ENCODE data around the gene TMEM127. TPM values are rescaled to one million over a fixed set of nuclear protein-coding genes. Genes with fewer than 3 reads are reported as not detected.

The TMEM127 gene
- total and polyA plus RNA-seq, 3 experiments from 2014 or later = 29.8 to 46.8 (median 33.4) TPM

DNA sequence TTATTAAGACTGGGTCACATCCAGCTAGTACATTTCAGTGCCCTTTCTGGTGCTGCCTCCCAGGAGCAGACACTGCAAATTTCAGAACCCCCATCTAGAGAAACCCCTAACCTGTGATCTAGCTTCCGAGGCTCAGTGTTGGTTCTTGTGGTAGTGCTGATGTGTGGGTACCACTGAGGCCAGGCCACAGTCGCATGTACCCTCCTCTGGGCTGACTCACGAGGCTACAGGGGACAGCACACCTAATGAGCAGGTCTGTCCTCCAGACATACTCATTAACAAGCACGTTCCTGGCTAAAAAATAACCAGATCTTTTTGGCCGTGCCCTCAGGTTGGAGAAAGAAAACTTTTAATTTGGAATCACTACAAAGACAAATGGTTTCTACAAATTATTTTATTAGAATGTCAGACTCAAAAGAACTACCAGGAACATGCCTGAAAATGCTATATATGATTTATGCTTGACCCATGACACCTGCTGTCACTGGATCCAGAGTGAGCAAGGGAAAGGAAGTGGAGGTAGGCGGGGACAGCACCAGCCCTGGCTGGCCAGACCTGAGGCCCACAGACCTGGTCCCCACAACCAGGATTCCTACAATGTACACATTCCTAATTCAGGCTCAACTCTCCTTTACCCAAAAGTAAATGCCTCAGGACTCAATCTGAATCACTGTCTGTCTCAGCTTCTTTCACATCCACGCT lies 8.7 kb upstream of the TMEM127 start:
- peaks cover 62% of the 10 kb centered on the region for H3K36me3 ChIP-seq (ENCODE audit: insufficient read depth, low read length)
- no peak overlapping the region for H3K27ac ChIP-seq (ENCODE audit: low read depth, low read length)
- no peak overlapping the region for H3K4me3 ChIP-seq (ENCODE audit: low read length)
- Mint-ChIP-seq H3K4me3 (no peak overlapping the region), H3K36me3 (peaks cover 0 to 93% (median 19%) of the 10 kb centered on the region in 3 donors), H3K27ac (peak overlapping the region in 2 of 8 donors; percentile 27 to 43), H3K9me3 (no peaks in the 10 kb centered on the region), H3K27me3 (no peaks in the 10 kb centered on the region), H3K4me1 (no peaks in the 10 kb centered on the region)
- H3K9me3 ChIP-seq (ENCODE audit: low read length) = no peaks in the 10 kb centered on the region
- CTCF ChIA-PET = interaction anchor here (1.5 kb wide), 1 partner anchor 101 kb away, joined by 3 read pairs; no protein-coding TSS in a partner anchor
- DNase-seq = no peak
- POLR2A ChIA-PET = no interaction called here
- no peaks in the 10 kb centered on the region for H3K4me1 ChIP-seq (ENCODE audit: insufficient read depth, low read length)
- H3K27me3 ChIP-seq (ENCODE audit: insufficient read depth, low read length, poor library complexity, severe bottlenecking) = no peaks in the 10 kb centered on the region

DNA sequence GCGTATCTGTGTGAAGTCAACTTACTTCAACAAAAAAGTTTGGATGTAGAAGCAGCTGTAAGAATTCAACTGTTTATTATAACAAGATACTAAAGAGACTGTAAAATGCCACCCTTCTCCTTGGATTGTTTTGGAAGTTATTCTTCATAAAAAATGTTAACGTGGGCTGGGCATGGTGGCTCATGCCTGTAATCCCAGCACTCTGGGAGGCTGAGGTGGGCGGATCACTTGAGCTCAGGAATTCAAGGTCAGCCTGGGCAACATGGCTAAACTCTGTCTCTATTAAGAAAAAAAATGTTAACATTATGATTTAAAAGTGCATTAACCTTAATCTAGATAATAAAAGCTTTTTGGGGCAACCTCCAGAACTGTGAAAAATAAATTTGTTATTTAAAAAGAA lies 8.0 kb upstream of the TMEM127 start:
- Histone ChIP-seq H3K27me3 (ENCODE audit: insufficient read depth, low read length, poor library complexity, severe bottlenecking) (no peaks in the 10 kb centered on the region), H3K36me3 (ENCODE audit: insufficient read depth, low read length) (peaks cover 62% of the 10 kb centered on the region), H3K9me3 (ENCODE audit: low read length) (no peaks in the 10 kb centered on the region), H3K27ac (ENCODE audit: low read depth, low read length) (no peak overlapping the region), H3K4me1 (ENCODE audit: insufficient read depth, low read length) (no peaks in the 10 kb centered on the region), H3K4me3 (ENCODE audit: low read length) (no peak overlapping the region)
- Mint-ChIP-seq H3K4me1 (peaks cover 0 to 3% (median 0%) of the 10 kb centered on the region in 3 donors), H3K36me3 (peaks cover 3 to 93% (median 17%) of the 10 kb centered on the region in 3 donors), H3K4me3 (no peak overlapping the region), H3K27ac (peak overlapping the region in 2 of 8 donors; percentile 27 to 54), H3K9me3 (no peaks in the 10 kb centered on the region), H3K27me3 (no peaks in the 10 kb centered on the region)
- POLR2A ChIA-PET = interaction anchor here (0.7 kb wide), 1 partner anchor 14 kb away, joined by 4 read pairs; no protein-coding TSS in a partner anchor
- CTCF ChIA-PET = interaction anchor here (0.7 to 1.5 kb wide), 2 partner anchors 100 to 158 kb away, joined by 3 read pairs; no protein-coding TSS in a partner anchor
- DNase-seq = no peak

DNA sequence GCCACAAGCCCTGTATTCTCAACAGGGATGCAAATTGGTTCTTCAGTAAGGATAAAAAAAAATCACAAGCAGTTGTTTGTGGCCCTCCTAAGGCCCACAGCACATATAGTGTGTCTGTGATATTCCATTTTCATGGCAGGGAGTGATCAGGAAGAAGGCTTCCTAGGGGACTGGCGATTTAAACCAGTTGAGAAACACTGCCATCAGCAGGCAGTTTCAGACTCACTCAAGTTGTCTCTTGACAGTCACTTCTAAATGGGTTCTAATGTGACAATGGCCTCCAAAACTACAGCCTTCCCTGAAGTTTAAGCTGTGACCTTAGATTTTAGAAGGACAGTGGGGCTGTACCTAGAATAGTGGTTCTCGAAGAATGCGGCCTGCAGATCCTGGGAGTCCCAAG lies 6.2 kb upstream of the TMEM127 start:
- Histone ChIP-seq H3K27ac (ENCODE audit: low read depth, low read length) (no peak overlapping the region), H3K36me3 (ENCODE audit: insufficient read depth, low read length) (peaks cover 53% of the 10 kb centered on the region), H3K9me3 (ENCODE audit: low read length) (no peaks in the 10 kb centered on the region), H3K27me3 (ENCODE audit: insufficient read depth, low read length, poor library complexity, severe bottlenecking) (no peaks in the 10 kb centered on the region), H3K4me3 (ENCODE audit: low read length) (no peak overlapping the region), H3K4me1 (ENCODE audit: insufficient read depth, low read length) (peaks cover 9% of the 10 kb centered on the region)
- Mint-ChIP-seq H3K27ac (peak overlapping the region in 3 of 8 donors; percentile 24 to 53 (median 36)), H3K9me3 (no peaks in the 10 kb centered on the region), H3K4me1 (peaks cover 8 to 16% (median 11%) of the 10 kb centered on the region in 3 donors), H3K4me3 (no peak overlapping the region), H3K27me3 (no peaks in the 10 kb centered on the region), H3K36me3 (peaks cover 5 to 90% (median 13%) of the 10 kb centered on the region in 3 donors)
- CTCF ChIA-PET = no interaction called here
- POLR2A ChIA-PET = no interaction called here
- no peak for DNase-seq

DNA sequence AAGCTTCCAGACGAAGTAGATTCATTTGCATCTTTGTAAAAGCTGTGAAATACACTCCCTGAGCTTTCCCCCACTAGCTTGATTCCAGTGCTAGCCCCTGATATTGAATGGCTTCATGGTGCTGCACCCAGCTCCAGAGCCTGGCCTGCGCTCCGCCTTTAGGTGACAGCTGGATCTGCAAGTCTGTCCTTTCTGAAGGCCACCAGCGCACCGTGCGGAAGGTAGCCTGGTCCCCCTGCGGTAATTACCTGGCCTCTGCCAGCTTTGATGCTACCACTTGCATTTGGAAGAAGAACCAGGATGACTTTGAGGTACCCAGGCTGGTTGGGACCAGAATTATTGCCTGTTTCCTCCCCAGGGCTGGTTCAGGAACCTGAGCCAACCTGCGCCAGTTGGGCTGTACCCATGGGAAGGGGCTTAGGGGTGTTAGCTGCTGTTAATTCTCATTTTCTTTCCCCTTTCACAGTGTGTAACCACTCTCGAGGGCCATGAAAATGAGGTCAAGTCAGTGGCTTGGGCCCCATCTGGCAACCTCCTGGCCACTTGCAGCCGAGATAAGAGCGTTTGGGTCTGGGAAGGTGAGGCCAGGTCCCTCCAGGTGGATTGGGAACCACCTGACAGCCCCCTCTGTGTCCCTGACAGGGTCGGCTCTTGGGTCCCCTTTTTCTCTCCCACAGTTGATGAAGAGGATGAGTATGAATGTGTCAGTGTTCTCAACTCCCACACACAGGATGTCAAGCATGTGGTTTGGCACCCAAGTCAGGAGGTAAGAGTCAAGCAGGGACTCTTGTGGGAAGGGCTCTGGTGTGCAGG lies 1.6 kb upstream of the TMEM127 start:
- Histone ChIP-seq H3K27ac (ENCODE audit: low read depth, low read length) (peak overlapping the region; percentile 89), H3K27me3 (ENCODE audit: insufficient read depth, low read length, poor library complexity, severe bottlenecking) (no peaks in the 10 kb centered on the region), H3K4me3 (ENCODE audit: low read length) (peak overlapping the region; percentile 82), H3K36me3 (ENCODE audit: insufficient read depth, low read length) (peaks cover 34% of the 10 kb centered on the region), H3K9me3 (ENCODE audit: low read length) (no peaks in the 10 kb centered on the region), H3K4me1 (ENCODE audit: insufficient read depth, low read length) (peaks cover 36% of the 10 kb centered on the region)
- Mint-ChIP-seq H3K27ac (peak overlapping the region; percentile 72 to 95 (median 90)), H3K36me3 (peaks cover 5 to 76% (median 7%) of the 10 kb centered on the region in 3 donors), H3K4me1 (peaks cover 33 to 43% (median 41%) of the 10 kb centered on the region in 3 donors), H3K9me3 (no peaks in the 10 kb centered on the region), H3K27me3 (no peaks in the 10 kb centered on the region), H3K4me3 (peak overlapping the region; percentile 81 to 97 (median 93))
- ChIA-PET POLR2A (interaction anchor here (0.5 to 2.2 kb wide), 7 partner anchors 31 to 276 kb away, joined by 3 to 25 read pairs (median 4); partner anchors contain the start of genes ANKRD36C, DUSP2, SNRNP200 and STARD7), CTCF (interaction anchor here (0.6 to 1.6 kb wide), 11 partner anchors 10 to 262 kb away, joined by 3 to 8 read pairs (median 4); partner anchors contain the start of genes ASTL and STARD7)
- peak; percentile 23 to 62 (median 39) for DNase-seq

DNA sequence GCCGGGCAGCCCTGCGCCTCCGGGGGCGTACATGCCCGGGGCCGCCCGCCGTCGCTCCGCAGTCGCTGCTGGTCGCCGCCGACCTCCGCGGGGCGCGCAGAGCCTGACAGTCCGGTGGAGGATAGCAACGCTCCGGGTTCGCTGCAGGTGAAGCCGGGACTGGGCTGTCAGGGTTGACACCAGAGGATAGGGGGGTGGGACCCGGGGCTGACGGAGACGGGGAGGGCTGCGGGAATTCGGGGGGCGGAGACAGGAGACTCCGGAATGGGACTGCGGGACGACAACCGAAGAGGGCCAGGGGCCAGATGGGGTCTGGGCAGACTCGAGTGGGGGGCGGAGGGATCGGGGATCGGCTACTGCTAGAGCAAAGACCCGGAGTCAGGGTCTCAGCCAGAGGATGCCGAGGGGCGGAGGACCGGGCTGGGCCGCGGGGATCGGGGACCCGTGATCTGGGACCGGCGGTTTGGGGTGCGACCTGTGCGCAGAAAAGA lies 403 bp downstream of the TMEM127 start:
- H3K4me3 ChIP-seq (ENCODE audit: low read length) = peak overlapping the region; percentile 82
- peaks cover 21% of the 10 kb centered on the region for H3K36me3 ChIP-seq (ENCODE audit: insufficient read depth, low read length)
- Mint-ChIP-seq H3K9me3 (no peaks in the 10 kb centered on the region), H3K4me3 (peak overlapping the region; percentile 87 to 97 (median 94)), H3K36me3 (peaks cover 5 to 75% (median 8%) of the 10 kb centered on the region in 3 donors), H3K27me3 (no peaks in the 10 kb centered on the region), H3K4me1 (peaks cover 45 to 62% (median 61%) of the 10 kb centered on the region in 3 donors), H3K27ac (peak overlapping the region; percentile 65 to 98 (median 83))
- peaks cover 47% of the 10 kb centered on the region for H3K4me1 ChIP-seq (ENCODE audit: insufficient read depth, low read length)
- ChIA-PET POLR2A (no interaction called here), CTCF (interaction anchor here (1.0 to 1.2 kb wide), 4 partner anchors 12 to 244 kb away, joined by 3 to 4 read pairs (median 4); partner anchors contain the start of gene ASTL)
- peak overlapping the region; percentile 89 for H3K27ac ChIP-seq (ENCODE audit: low read depth, low read length)
- no peaks in the 10 kb centered on the region for H3K27me3 ChIP-seq (ENCODE audit: insufficient read depth, low read length, poor library complexity, severe bottlenecking)
- H3K9me3 ChIP-seq (ENCODE audit: low read length) = no peaks in the 10 kb centered on the region
- peak in 2 of 5 donors; percentile 43 to 46 for DNase-seq

DNA sequence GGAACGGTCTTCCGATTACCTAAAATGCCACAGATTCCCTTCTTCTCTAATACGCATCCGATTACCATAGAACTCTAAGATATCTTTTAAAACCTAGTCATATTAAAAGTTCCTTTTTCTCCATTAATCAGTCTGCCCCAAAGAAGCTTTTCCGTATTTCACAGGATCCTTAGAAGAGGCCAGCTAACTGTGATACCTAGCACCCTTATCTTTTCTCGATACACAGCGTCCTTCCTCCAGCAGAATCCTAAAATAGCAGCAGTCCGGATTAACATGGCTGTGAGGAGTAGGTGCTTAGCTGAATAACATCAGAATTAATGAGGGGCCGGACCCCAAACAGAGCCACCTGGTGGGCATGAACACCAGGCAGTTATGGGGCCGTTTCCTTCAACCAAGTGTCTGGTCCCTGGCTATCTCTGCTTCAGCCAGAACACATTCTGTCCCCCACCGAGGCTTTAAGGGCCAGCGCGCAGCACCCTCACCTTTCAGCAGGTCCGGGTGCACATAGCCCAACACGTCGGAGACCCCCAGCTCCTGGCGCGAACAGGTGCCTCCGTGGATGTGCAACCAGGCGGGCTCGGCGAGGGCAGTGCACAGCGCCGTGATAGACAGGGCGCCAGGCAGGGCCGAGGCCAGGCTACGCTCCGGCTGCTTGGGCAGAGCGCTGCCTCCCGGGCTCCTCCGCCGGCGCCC lies 995 bp downstream of the TMEM127 start:
- H3K4me3 Mint-ChIP-seq = peak overlapping the region; percentile 86 to 97 (median 89)
- H3K4me3 ChIP-seq (ENCODE audit: low read length) = peak overlapping the region; percentile 82

DNA sequence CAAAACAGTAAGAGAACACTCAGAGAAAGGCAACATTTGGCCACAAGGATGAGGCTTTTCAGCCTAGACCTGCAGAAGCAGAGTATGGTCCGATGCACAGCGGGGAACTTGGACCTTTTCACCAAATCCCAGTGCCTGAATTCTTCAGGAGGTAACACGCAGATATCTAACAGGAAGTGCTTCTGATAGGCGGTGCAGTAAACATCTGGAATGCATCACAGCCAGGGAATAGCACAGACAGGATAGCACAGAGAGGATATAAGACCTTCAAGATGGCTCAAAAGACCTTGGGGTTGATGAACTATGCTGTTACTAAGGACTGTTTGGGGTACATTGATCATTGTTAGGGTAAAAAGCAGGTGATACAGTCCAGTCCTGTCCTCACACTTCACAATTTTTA lies 1.7 kb downstream of the TMEM127 start:
- Histone ChIP-seq H3K27me3 (ENCODE audit: insufficient read depth, low read length, poor library complexity, severe bottlenecking) (no peaks in the 10 kb centered on the region), H3K36me3 (ENCODE audit: insufficient read depth, low read length) (peaks cover 17% of the 10 kb centered on the region), H3K4me1 (ENCODE audit: insufficient read depth, low read length) (peaks cover 55% of the 10 kb centered on the region), H3K9me3 (ENCODE audit: low read length) (no peaks in the 10 kb centered on the region), H3K27ac (ENCODE audit: low read depth, low read length) (no peak overlapping the region), H3K4me3 (ENCODE audit: low read length) (peak overlapping the region; percentile 82)
- Mint-ChIP-seq H3K4me3 (peak overlapping the region; percentile 86 to 97 (median 89)), H3K36me3 (peaks cover 5 to 76% (median 8%) of the 10 kb centered on the region in 3 donors), H3K4me1 (peaks cover 56 to 75% (median 73%) of the 10 kb centered on the region in 3 donors), H3K9me3 (no peaks in the 10 kb centered on the region), H3K27ac (peak overlapping the region in 7 of 8 donors; percentile 26 to 90 (median 82)), H3K27me3 (no peaks in the 10 kb centered on the region)
- CTCF ChIA-PET = interaction anchor here (0.9 to 1.2 kb wide), 6 partner anchors 10 to 242 kb away, joined by 3 to 4 read pairs (median 3); partner anchors contain the start of gene ASTL
- DNase-seq = no peak
- POLR2A ChIA-PET = interaction anchor here (0.5 to 0.9 kb wide), 4 partner anchors 56 to 148 kb away, joined by 3 to 5 read pairs (median 4); partner anchors contain the start of gene ADRA2B

More for the DNA sequence above, 995 bp downstream of the TMEM127 start:
- peak overlapping the region; percentile 89 for H3K27ac ChIP-seq (ENCODE audit: low read depth, low read length)
- peak overlapping the region; percentile 61 to 94 (median 83) for H3K27ac Mint-ChIP-seq
- H3K36me3 ChIP-seq (ENCODE audit: insufficient read depth, low read length) = peaks cover 21% of the 10 kb centered on the region
- peaks cover 5 to 76% (median 8%) of the 10 kb centered on the region in 3 donors for H3K36me3 Mint-ChIP-seq
- H3K9me3 ChIP-seq (ENCODE audit: low read length) = no peaks in the 10 kb centered on the region
- peaks cover 49 to 68% (median 65%) of the 10 kb centered on the region in 3 donors for H3K4me1 Mint-ChIP-seq
- H3K27me3 ChIP-seq (ENCODE audit: insufficient read depth, low read length, poor library complexity, severe bottlenecking) = no peaks in the 10 kb centered on the region
- H3K27me3 Mint-ChIP-seq = no peaks in the 10 kb centered on the region
- H3K9me3 Mint-ChIP-seq = no peaks in the 10 kb centered on the region
- POLR2A ChIA-PET = interaction anchor here (0.5 to 0.9 kb wide), 4 partner anchors 57 to 148 kb away, joined by 3 to 5 read pairs (median 4); partner anchors contain the start of gene ADRA2B
- peaks cover 53% of the 10 kb centered on the region for H3K4me1 ChIP-seq (ENCODE audit: insufficient read depth, low read length)
- CTCF ChIA-PET = interaction anchor here (0.9 to 1.2 kb wide), 5 partner anchors 11 to 243 kb away, joined by 3 to 4 read pairs (median 3); partner anchors contain the start of gene ASTL
- DNase-seq = peak in 4 of 5 donors; percentile 18 to 55 (median 30)
